ENCODE results near the gene XRCC6.
"Not testable (repeated sequence)": the region's sequence is repeated elsewhere in the genome, so short reads cannot be mapped to it uniquely, and the experiment has no call there.

Gene XRCC6

GRCh38 chr22:41654322-41654721, 33.2 kb downstream of the XRCC6 start:
- DNase-seq: no peak

GRCh38 chr22:41656556-41656955, 35.5 kb downstream of the XRCC6 start:
- DNase-seq: no peak

- no peak for DNase-seq
Observed at GRCh38 chr22:41657709-41658108, 36.6 kb downstream of the XRCC6 start.

- no peak for DNase-seq
Observed at GRCh38 chr22:41658869-41659268, 37.8 kb downstream of the XRCC6 start.

- DNase-seq: no peak
Observed at GRCh38 chr22:41659941-41660340, 38.8 kb downstream of the XRCC6 start.

GRCh38 chr22:41660416-41660815, 39.3 kb downstream of the XRCC6 start:
- no peak for DNase-seq

GRCh38 chr22:41661088-41661487, 40.0 kb downstream of the XRCC6 start:
- no peak for DNase-seq

- no peak for DNase-seq
Observed at GRCh38 chr22:41661713-41662112, 40.6 kb downstream of the XRCC6 start.

GRCh38 chr22:41663594-41663993, 42.5 kb downstream of the XRCC6 start:
- DNase-seq: not testable (repeated sequence)

GRCh38 chr22:41664490-41664889, 43.4 kb downstream of the XRCC6 start:
- DNase-seq: no peak

- DNase-seq: no peak
Observed at GRCh38 chr22:41664951-41665350, 43.9 kb downstream of the XRCC6 start.

GRCh38 chr22:41668971-41669911, 48.1 kb downstream of the XRCC6 start:
- no peak for DNase-seq

GRCh38 chr22:41672096-41672495, 51.0 kb downstream of the XRCC6 start:
- DNase-seq: not testable (repeated sequence)

- no peak for DNase-seq
Observed at GRCh38 chr22:41672780-41673509, 51.9 kb downstream of the XRCC6 start.

- DNase-seq: no peak
Observed at GRCh38 chr22:41674846-41675340, 53.8 kb downstream of the XRCC6 start.

GRCh38 chr22:41676134-41676533, 55.0 kb downstream of the XRCC6 start:
- DNase-seq: no peak

- DNase-seq: no peak
Observed at GRCh38 chr22:41681616-41682015, 60.5 kb downstream of the XRCC6 start.

GRCh38 chr22:41682033-41682807, 61.1 kb downstream of the XRCC6 start:
- DNase-seq: peak; percentile 74 to 85

GRCh38 chr22:41683052-41683451, 62.0 kb downstream of the XRCC6 start:
- DNase-seq: no peak

GRCh38 chr22:41683616-41684015, 62.5 kb downstream of the XRCC6 start:
- DNase-seq: no peak

GRCh38 chr22:41684194-41684593, 63.1 kb downstream of the XRCC6 start:
- DNase-seq: no peak

GRCh38 chr22:41686890-41687289, 65.8 kb downstream of the XRCC6 start:
- not testable (repeated sequence) for DNase-seq

- DNase-seq: peak; percentile 13 to 21
Observed at GRCh38 chr22:41687901-41688364, 66.8 kb downstream of the XRCC6 start.
